ENCODE measurements around the gene ERI3. TPM values are rescaled to one million over a fixed set of nuclear protein-coding genes. Genes with fewer than 3 reads are reported as not detected.

The ERI3 gene
- total RNA-seq, 1 donor from 2014 or later, result 52.7 TPM

DNA sequence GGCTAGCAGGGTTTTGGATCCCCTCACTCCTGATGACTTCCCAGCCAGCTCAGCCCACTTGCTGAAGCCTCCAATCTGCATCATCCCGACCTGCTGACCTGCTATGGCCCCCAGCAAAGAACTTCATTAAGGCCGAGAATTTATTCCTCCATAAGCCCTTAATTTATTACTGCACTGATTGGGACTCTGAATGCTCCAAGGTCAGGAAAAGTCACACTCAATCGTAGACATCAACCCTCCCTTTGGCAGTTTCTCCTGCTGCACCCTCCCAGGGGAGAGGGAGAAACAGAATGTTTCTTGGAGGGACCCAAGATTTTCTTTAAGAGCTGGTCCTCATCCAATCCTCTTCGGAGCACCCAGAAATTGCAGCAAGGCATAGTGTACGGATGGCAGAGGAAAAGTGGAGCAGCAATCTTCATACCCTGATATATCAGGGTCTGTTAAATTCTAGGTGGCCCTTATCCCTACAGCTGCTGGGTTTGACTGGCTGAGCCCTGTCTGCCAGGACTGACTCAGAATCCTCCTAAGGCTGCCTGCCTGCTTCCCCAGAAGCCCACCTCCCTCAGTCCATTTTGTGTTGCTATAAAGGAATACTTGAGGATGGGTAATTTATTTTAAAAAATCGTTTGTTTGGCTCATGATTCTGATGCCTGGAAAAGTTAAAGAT, 79.6 kb downstream of the ERI3 start:
- Histone ChIP-seq H3K9ac (ENCODE audit: low read depth in 1 of 3, low read length in 3 of 3) (no peak overlapping the region), H3K27me3 (ENCODE audit: control insufficient read depth in 3 of 3, insufficient read depth in 3 of 3, low read length in 3 of 3) (no peaks in the 10 kb centered on the region), H3K27ac (ENCODE audit: low read depth, low read length) (no peak overlapping the region), H3K9me3 (ENCODE audit: control insufficient read depth in 3 of 3, low read length in 3 of 3) (no peaks in the 10 kb centered on the region), H3K4me1 (ENCODE audit: control insufficient read depth in 3 of 3, insufficient read depth in 3 of 3, low read length in 3 of 3) (peaks cover 5 to 8% (median 8%) of the 10 kb centered on the region in 3 donors), H3K36me3 (ENCODE audit: control insufficient read depth in 3 of 3, insufficient read depth in 3 of 3, low read length in 3 of 3) (no peaks in the 10 kb centered on the region), H3K4me3 (ENCODE audit: low read length in 3 of 3) (no peak overlapping the region)

DNA sequence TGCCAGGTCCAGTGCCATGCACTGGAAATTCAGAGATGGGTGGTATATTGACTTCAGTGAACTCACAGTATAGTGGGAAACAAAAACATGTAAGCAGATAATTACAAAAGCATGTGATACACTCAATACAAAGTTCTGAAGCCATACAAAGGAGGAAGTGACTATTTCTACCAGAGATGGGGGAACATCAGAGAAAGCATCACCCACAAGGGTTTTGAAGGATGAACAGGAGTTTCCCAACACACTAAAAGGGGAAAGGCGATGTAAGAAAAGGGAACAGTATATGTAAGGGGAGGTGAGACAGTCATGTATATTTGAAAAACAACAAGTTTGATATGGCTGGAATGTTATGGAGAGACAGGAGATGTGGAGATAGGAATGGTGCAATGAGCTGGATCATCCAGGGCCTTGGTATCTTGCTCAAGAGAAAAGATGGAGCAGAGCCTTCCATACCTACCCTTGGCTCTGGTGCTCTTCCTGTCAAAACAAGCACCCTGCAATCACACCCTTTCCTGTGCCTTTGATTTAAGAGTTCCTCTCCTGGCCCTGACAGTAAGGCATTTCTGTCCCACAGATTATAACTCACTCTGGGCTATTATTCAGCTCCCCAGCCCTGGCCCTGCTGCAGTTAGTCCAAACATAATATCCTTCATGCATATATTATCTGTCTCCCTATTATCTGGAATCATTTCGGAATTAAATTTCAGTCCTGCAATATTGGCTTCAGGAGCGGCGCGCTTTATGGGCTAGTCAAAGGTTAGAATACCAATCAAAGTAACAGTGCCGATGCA, 81.3 kb downstream of the ERI3 start:
- no peak overlapping the region for H3K4me3 ChIP-seq (ENCODE audit: low read length in 3 of 3)
- no peaks in the 10 kb centered on the region for H3K27me3 ChIP-seq (ENCODE audit: control insufficient read depth in 3 of 3, insufficient read depth in 3 of 3, low read length in 3 of 3)
- no peak overlapping the region for H3K27ac ChIP-seq (ENCODE audit: low read depth, low read length)
- H3K4me1 ChIP-seq (ENCODE audit: control insufficient read depth in 3 of 3, insufficient read depth in 3 of 3, low read length in 3 of 3), result peaks cover 5 to 12% (median 8%) of the 10 kb centered on the region in 3 donors
- H3K9ac ChIP-seq (ENCODE audit: low read depth in 1 of 3, low read length in 3 of 3), result no peak overlapping the region
- H3K9me3 ChIP-seq (ENCODE audit: control insufficient read depth in 3 of 3, low read length in 3 of 3), result no peaks in the 10 kb centered on the region
- H3K36me3 ChIP-seq (ENCODE audit: control insufficient read depth in 3 of 3, insufficient read depth in 3 of 3, low read length in 3 of 3), result no peaks in the 10 kb centered on the region

DNA sequence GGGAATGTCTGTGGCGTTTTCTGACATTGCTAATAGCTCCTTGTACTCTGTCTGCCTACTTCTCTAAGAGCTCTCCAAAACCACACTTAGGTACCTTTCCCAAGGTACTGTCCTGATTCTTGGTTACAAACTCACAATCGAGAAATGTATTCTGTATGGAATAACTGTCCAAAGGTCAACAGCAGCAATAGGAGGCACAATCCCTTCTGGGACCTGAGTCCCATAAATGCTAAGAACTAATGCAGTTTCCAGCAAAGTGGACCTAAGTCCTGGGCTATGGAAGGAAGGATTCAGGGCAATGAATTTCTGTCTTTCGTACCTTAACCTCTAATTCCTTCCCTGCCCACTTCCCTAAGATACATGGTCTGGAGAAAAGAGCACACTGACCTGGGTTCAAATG, 82.1 kb downstream of the ERI3 start:
- no peak overlapping the region for H3K4me3 ChIP-seq (ENCODE audit: low read length in 3 of 3)
- H3K9ac ChIP-seq (ENCODE audit: low read depth in 1 of 3, low read length in 3 of 3), result no peak overlapping the region
- no peak overlapping the region for H3K27ac ChIP-seq (ENCODE audit: low read depth, low read length)
- no peaks in the 10 kb centered on the region for H3K9me3 ChIP-seq (ENCODE audit: control insufficient read depth in 3 of 3, low read length in 3 of 3)
- no peaks in the 10 kb centered on the region for H3K27me3 ChIP-seq (ENCODE audit: control insufficient read depth in 3 of 3, insufficient read depth in 3 of 3, low read length in 3 of 3)
- no peaks in the 10 kb centered on the region for H3K36me3 ChIP-seq (ENCODE audit: control insufficient read depth in 3 of 3, insufficient read depth in 3 of 3, low read length in 3 of 3)
- peaks cover 5 to 12% (median 8%) of the 10 kb centered on the region in 3 donors for H3K4me1 ChIP-seq (ENCODE audit: control insufficient read depth in 3 of 3, insufficient read depth in 3 of 3, low read length in 3 of 3)

DNA sequence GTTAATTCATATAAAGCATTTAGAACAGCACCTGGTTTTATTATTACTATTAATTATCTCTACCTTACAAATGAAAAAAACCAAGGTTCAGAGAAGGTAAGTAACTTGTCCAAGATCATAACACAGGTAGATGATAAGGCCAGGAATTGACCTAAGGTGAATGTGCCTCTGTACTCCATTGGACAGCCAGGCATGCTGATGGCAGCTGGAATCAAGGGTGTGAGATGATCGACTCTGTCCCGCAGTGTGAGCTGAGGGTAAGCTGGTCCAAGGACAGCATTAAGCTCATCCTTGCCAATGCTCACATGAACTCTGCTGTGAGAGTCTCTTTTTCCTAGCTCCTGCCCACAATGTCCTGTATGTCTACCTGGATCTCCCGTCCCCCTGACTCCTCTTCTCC, 83.4 kb downstream of the ERI3 start:
- Histone ChIP-seq H3K4me1 (ENCODE audit: control insufficient read depth in 3 of 3, insufficient read depth in 3 of 3, low read length in 3 of 3) (peaks cover 5 to 13% (median 12%) of the 10 kb centered on the region in 3 donors), H3K27me3 (ENCODE audit: control insufficient read depth in 3 of 3, insufficient read depth in 3 of 3, low read length in 3 of 3) (no peaks in the 10 kb centered on the region), H3K4me3 (ENCODE audit: low read length in 3 of 3) (no peak overlapping the region), H3K36me3 (ENCODE audit: control insufficient read depth in 3 of 3, insufficient read depth in 3 of 3, low read length in 3 of 3) (no peaks in the 10 kb centered on the region), H3K9me3 (ENCODE audit: control insufficient read depth in 3 of 3, low read length in 3 of 3) (no peaks in the 10 kb centered on the region), H3K27ac (ENCODE audit: low read depth, low read length) (no peak overlapping the region), H3K9ac (ENCODE audit: low read depth in 1 of 3, low read length in 3 of 3) (no peak overlapping the region)

DNA sequence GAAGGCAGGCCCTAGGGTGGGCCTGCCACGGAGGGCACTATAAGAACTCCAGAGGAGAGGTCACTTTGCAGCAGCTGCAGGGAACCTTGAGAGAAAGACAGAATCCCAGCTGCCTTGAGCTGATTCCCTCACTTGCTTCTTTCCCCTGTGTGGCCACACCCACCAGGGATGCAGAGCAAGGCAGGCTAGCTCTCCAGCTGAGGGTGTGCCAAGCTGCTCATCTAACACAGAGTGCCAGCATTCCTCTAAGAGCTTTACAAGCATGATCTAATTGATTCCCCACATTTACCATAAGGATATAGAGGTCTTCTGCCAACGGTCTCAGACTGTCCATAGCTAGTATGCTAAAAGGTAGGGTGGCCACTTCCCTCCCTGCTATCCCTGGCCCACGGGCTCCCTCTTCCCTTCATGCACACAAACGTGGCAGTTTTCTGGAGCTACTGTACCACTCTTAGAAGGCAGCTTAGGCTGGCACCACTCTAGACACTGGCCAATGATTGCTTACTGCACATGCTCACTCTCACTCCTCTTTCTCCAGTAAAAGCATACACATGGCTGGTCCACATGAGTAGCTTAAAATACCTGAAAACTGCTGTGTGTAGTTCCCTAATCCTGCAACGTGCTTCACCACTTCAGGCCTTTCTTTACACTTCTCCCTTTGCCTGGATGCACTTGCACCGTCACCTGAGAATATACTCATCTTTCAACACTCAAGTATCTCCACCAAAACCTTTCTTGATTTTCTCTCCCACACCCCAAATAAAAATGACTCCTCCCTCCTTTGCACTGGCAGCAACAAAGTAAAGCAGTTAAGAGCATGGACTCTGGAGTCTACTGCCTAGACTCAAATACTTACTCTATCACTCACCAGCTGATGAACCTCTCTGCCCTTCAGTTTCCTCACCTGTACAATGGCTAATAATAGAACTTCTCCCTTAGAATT, 84.1 kb downstream of the ERI3 start:
- Histone ChIP-seq H3K4me3 (ENCODE audit: low read length in 3 of 3) (no peak overlapping the region), H3K36me3 (ENCODE audit: control insufficient read depth in 3 of 3, insufficient read depth in 3 of 3, low read length in 3 of 3) (no peaks in the 10 kb centered on the region), H3K9ac (ENCODE audit: low read depth in 1 of 3, low read length in 3 of 3) (no peak overlapping the region), H3K9me3 (ENCODE audit: control insufficient read depth in 3 of 3, low read length in 3 of 3) (no peaks in the 10 kb centered on the region), H3K27ac (ENCODE audit: low read depth, low read length) (no peak overlapping the region), H3K27me3 (ENCODE audit: control insufficient read depth in 3 of 3, insufficient read depth in 3 of 3, low read length in 3 of 3) (no peaks in the 10 kb centered on the region), H3K4me1 (ENCODE audit: control insufficient read depth in 3 of 3, insufficient read depth in 3 of 3, low read length in 3 of 3) (peaks cover 2 to 10% (median 7%) of the 10 kb centered on the region in 3 donors)

DNA sequence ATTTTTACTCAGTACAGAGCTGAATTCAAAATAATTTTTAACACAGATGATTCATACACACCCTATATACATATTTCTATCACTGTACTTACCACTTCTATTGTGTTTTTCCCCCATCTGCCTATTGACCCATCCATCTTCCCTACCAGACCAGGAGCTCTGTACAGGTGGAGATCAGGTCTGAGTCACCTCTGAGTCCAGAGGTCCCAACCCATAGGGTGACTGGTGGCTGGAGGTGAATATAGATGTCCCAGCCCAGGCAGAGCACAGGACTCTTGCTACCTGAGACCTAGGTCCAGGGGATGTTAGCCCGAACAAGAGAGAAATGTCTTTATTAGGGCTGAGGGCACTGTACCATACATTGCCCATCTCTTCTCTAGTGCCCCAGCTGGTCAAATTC, 87.0 kb downstream of the ERI3 start:
- Histone ChIP-seq H3K9me3 (ENCODE audit: control insufficient read depth in 3 of 3, low read length in 3 of 3) (no peaks in the 10 kb centered on the region), H3K36me3 (ENCODE audit: control insufficient read depth in 3 of 3, insufficient read depth in 3 of 3, low read length in 3 of 3) (no peaks in the 10 kb centered on the region), H3K4me1 (ENCODE audit: control insufficient read depth in 3 of 3, insufficient read depth in 3 of 3, low read length in 3 of 3) (peaks cover 2 to 14% (median 5%) of the 10 kb centered on the region in 3 donors), H3K27me3 (ENCODE audit: control insufficient read depth in 3 of 3, insufficient read depth in 3 of 3, low read length in 3 of 3) (no peaks in the 10 kb centered on the region), H3K27ac (ENCODE audit: low read depth, low read length) (no peak overlapping the region), H3K4me3 (ENCODE audit: low read length in 3 of 3) (no peak overlapping the region), H3K9ac (ENCODE audit: low read depth in 1 of 3, low read length in 3 of 3) (no peak overlapping the region)

DNA sequence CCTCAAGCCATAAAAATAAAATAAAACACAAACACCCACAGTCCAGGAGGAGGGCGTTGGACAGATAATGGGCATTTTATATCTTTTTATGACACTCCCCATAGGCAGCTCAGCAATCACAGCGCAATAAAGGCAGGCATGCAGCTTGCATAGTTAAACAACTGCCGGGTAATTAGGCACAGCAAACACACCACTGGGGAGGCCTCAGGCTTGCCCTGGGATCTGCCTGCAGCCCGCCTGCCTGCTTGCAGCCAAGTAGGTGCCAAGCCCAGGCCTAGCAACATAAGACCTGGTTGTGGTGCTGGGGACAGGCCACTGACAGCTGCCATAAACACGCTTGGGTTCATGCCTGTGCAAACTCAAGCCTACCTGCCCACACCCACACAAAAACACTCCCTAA, 87.6 kb downstream of the ERI3 start:
- no peak overlapping the region for H3K4me3 ChIP-seq (ENCODE audit: low read length in 3 of 3)
- no peaks in the 10 kb centered on the region for H3K9me3 ChIP-seq (ENCODE audit: control insufficient read depth in 3 of 3, low read length in 3 of 3)
- H3K36me3 ChIP-seq (ENCODE audit: control insufficient read depth in 3 of 3, insufficient read depth in 3 of 3, low read length in 3 of 3), result no peaks in the 10 kb centered on the region
- H3K9ac ChIP-seq (ENCODE audit: low read depth in 1 of 3, low read length in 3 of 3), result no peak overlapping the region
- peaks cover 2 to 14% (median 5%) of the 10 kb centered on the region in 3 donors for H3K4me1 ChIP-seq (ENCODE audit: control insufficient read depth in 3 of 3, insufficient read depth in 3 of 3, low read length in 3 of 3)
- no peak overlapping the region for H3K27ac ChIP-seq (ENCODE audit: low read depth, low read length)
- H3K27me3 ChIP-seq (ENCODE audit: control insufficient read depth in 3 of 3, insufficient read depth in 3 of 3, low read length in 3 of 3), result no peaks in the 10 kb centered on the region

DNA sequence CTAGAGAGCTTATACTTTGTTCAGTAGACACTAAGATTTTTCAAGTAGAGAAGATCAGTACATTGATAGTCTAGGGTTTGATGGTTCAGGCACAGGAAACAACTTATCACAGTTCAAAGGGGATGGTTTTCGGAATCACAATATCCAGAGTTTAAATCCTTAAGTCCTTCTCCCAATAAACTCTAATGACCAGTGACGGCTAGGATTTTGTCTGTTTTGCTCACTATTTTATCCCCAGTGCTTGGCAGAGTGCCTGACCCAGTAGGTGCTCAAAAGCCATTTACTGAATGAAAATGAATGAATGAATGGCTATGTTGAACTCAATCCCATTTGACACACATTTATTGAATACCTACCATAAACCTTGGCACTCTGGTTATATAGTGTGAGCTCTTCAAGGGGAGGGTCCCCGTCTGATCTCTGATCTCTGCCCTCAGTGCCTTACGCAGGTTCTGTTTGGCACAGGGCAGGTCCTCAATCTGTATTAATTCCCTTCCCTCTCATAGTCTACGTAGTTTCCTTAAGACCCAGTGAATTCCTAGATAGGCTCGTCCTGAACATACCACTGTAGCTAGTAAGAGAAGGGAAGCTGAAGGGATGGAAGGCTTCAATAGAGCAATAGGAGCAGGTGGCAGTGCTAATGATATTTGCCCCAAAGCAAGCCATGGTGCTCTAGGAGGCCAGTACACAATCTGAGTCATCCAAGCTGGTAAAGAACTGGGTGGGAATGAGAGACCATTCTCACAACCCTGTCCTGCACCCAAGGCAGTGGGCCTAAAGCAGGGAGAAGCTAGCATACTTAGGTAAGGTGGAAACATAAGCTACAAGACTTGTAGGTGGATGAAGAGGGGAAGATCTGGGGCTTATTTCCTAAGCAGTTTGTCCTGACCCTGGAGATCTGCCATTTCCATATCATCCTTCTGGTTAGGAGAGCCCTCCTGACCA, 88.4 kb downstream of the ERI3 start:
- H3K9ac ChIP-seq (ENCODE audit: low read depth in 1 of 3, low read length in 3 of 3), result no peak overlapping the region
- H3K27ac ChIP-seq (ENCODE audit: low read depth, low read length), result no peak overlapping the region
- no peaks in the 10 kb centered on the region for H3K27me3 ChIP-seq (ENCODE audit: control insufficient read depth in 3 of 3, insufficient read depth in 3 of 3, low read length in 3 of 3)
- H3K36me3 ChIP-seq (ENCODE audit: control insufficient read depth in 3 of 3, insufficient read depth in 3 of 3, low read length in 3 of 3), result no peaks in the 10 kb centered on the region
- H3K4me1 ChIP-seq (ENCODE audit: control insufficient read depth in 3 of 3, insufficient read depth in 3 of 3, low read length in 3 of 3), result peaks cover 2 to 12% (median 5%) of the 10 kb centered on the region in 3 donors
- no peaks in the 10 kb centered on the region for H3K9me3 ChIP-seq (ENCODE audit: control insufficient read depth in 3 of 3, low read length in 3 of 3)
- H3K4me3 ChIP-seq (ENCODE audit: low read length in 3 of 3), result no peak overlapping the region

Data from skeletal muscle tissue (tissue), 4 donors.